A549 (cell line): ENCODE measurements around the gene CREBL2.

Source experiments
- CTCF ChIP-seq: fragments of >200 bp; sonication (Bioruptor Twin); formaldehyde crosslinking; IDR thresholded peaks from 3 replicates; pipeline ENCODE4 v1.5.1; 2016
- MAX ChIP-seq: IDR thresholded peaks from 2 replicates; pipeline ENCODE4 v1.6.1; 2012
- MAZ ChIP-seq: fragments of 150-350 bp; IDR thresholded peaks from 2 replicates; pipeline ENCODE4 v1.6.1; 2014; ENCODE audit warnings: antibody characterized with exemption, low read depth, low read length, borderline replicate concordance
- MYC ChIP-seq: IDR thresholded peaks from 2 replicates; pipeline ENCODE4 v1.6.1; 2012; ENCODE audit warnings: mild to moderate bottlenecking, inconsistent platforms, low read length, improper control_type of control experiment, borderline replicate concordance
- NPAS2 ChIP-seq: fragments of 250-450 bp; sonication (Bioruptor Pico); IDR thresholded peaks from 2 replicates; pipeline ENCODE4 v1.8.0; 2022; ENCODE audit warnings: mild to moderate bottlenecking, moderate library complexity, borderline replicate concordance
- POLR2A ChIP-seq: IDR thresholded peaks from 2 replicates; pipeline ENCODE4 v1.6.1; 2012; ENCODE audit warnings: mild to moderate bottlenecking, low read length
- USF2 ChIP-seq: fragments of 450-650 bp; IDR thresholded peaks from 2 replicates; pipeline ENCODE4 v1.6.1; 2014; ENCODE audit warnings: antibody characterized with exemption

GRCh38 chr12:12661086-12661856, 49.6 kb downstream of the CREBL2 start:
- no peak for TF ChIP-seq CTCF
- TF ChIP-seq MAZ = no peak
- no peak for TF ChIP-seq MAX
- TF ChIP-seq NPAS2 (CRISPR knock-in tag) = no peak
- TF ChIP-seq MYC = no peak
- TF ChIP-seq USF2 = no peak
- no peak for TF ChIP-seq POLR2A
